CD4-positive, CD25-positive, alpha-beta regulatory T cell (primary cell): ENCODE measurements around the gene NIBAN1. TPM values are rescaled to one million over a fixed set of nuclear protein-coding genes. Genes with fewer than 3 reads are reported as not detected.

Experiments used
- ATAC-seq, 2 donors: fragments of 150-1000 bp; cut with Tn5 transposase; one replicate each; pipeline ENCODE4 v1.10.0; 2021; ENCODE audit warnings: low read depth in 2 of 2, moderate number of reproducible peaks in 2 of 2, moderate library complexity in 1 of 2
- DNase-seq, 3 donors: peaks; one replicate each; pipeline versions ENCODE4 v3.0.0 to v3.0.0-alpha.2; 2012 to 2022; ENCODE audit warnings: mixed read lengths in 1 of 3
- H3K27ac ChIP-seq: one replicate; pipeline ENCODE4 v1.7.0; 2013; ENCODE audit warnings: mild to moderate bottlenecking, low read length; ENCODE audit not compliant: insufficient read depth, poor library complexity, severe bottlenecking
- H3K27me3 ChIP-seq: one replicate; pipeline ENCODE4 v1.7.0; 2013; ENCODE audit warnings: low read length; ENCODE audit not compliant: control insufficient read depth, insufficient read depth
- H3K36me3 ChIP-seq: one replicate; pipeline ENCODE4 v1.7.0; 2013; ENCODE audit warnings: mild to moderate bottlenecking, low read length, moderate library complexity; ENCODE audit not compliant: control insufficient read depth, insufficient read depth
- H3K4me1 ChIP-seq: 2 replicates; pipeline ENCODE4 v1.7.0; 2013; ENCODE audit warnings: mild to moderate bottlenecking, low read length; ENCODE audit not compliant: insufficient read depth, control insufficient read depth, poor library complexity, severe bottlenecking
- H3K4me3 ChIP-seq: one replicate; pipeline ENCODE4 v1.7.0; 2013; ENCODE audit warnings: low read depth, mild to moderate bottlenecking, low read length, moderate library complexity
- H3K9me3 ChIP-seq, 2 experiments: 1 replicate in 1 of 2; 2 replicates in 1 of 2; pipeline ENCODE4 v1.7.0; 2013; ENCODE audit warnings: low read length in 2 of 2, mild to moderate bottlenecking in 1 of 2, moderate library complexity in 1 of 2; ENCODE audit not compliant: control insufficient read depth in 2 of 2
- H3K27ac Mint-ChIP-seq, 3 donors: one replicate each; pipeline ENCODE4 v1.8.0; 2020 to 2022; ENCODE audit warnings: mild to moderate bottlenecking in 3 of 3, mixed read lengths in 3 of 3, moderate library complexity in 2 of 3
- H3K27me3 Mint-ChIP-seq: one replicate; pipeline ENCODE4 v1.8.0; 2022; ENCODE audit warnings: mild to moderate bottlenecking, mixed read lengths
- H3K36me3 Mint-ChIP-seq: one replicate; pipeline ENCODE4 v1.8.0; 2020; ENCODE audit warnings: mixed read lengths
- H3K4me1 Mint-ChIP-seq, 4 donors: one replicate each; pipeline ENCODE4 v1.8.0; 2020 to 2022; ENCODE audit warnings: mixed read lengths in 4 of 4, mild to moderate bottlenecking in 1 of 4
- H3K4me3 Mint-ChIP-seq, 4 donors: one replicate each; pipeline ENCODE4 v1.8.0; 2020 to 2022; ENCODE audit warnings: mild to moderate bottlenecking in 4 of 4, mixed read lengths in 4 of 4, moderate library complexity in 3 of 4
- H3K9me3 Mint-ChIP-seq, 7 donors: one replicate each; pipeline ENCODE4 v1.8.0; 2020 to 2022; ENCODE audit warnings: mixed read lengths in 7 of 7, mild to moderate bottlenecking in 3 of 7, moderate library complexity in 2 of 7
- polyA plus RNA-seq, 4 donors: library from polyadenylated mRNA; unstranded; fragments of 300-500 nt; fragmentation: Illumina TruSeq; gene quantifications; one replicate each; pipeline ENCODE4 v1.2.3, GENCODE V29; 2021
- total RNA-seq: library from RNA; stranded (reverse); gene quantifications from one replicate; pipeline ENCODE4 v1.2.3, GENCODE V29; 2022

The NIBAN1 gene
- total and polyA plus RNA-seq, 5 donors from 2014 or later = 37.3 to 141 (median 57.9) TPM

- peak overlapping the region; percentile 87 to 98 (median 96) for H3K4me3 Mint-ChIP-seq
Measured at GRCh38 chr1:184971522-184972265, 2.6 kb downstream of the NIBAN1 start.

GRCh38 chr1:184970691-184971161 is 3.6 kb downstream of the NIBAN1 start:
- H3K27ac ChIP-seq = peak overlapping the region; percentile 89
- no peaks in the 10 kb centered on the region for H3K27me3 ChIP-seq
- ATAC-seq (no peak), DNase-seq (no peak)
- peaks cover 74% of the 10 kb centered on the region for H3K4me1 ChIP-seq
- Mint-ChIP-seq H3K27me3 (no peaks in the 10 kb centered on the region), H3K9me3 (no peaks in the 10 kb centered on the region), H3K36me3 (peaks cover 4% of the 10 kb centered on the region), H3K27ac (peak overlapping the region; percentile 12 to 97 (median 63)), H3K4me3 (peak overlapping the region; percentile 87 to 98 (median 96)), H3K4me1 (peaks cover 31 to 78% (median 54%) of the 10 kb centered on the region in 4 donors)
- H3K4me3 ChIP-seq = peak overlapping the region; percentile 91
- H3K36me3 ChIP-seq = peaks cover under 1% of the 10 kb centered on the region
- H3K9me3 ChIP-seq = no peaks in the 10 kb centered on the region

More at GRCh38 chr1:184971522-184972265, 2.6 kb downstream of the NIBAN1 start:
- Histone ChIP-seq H3K27me3 (no peaks in the 10 kb centered on the region), H3K4me1 (peaks cover 77% of the 10 kb centered on the region), H3K4me3 (peak overlapping the region; percentile 91), H3K9me3 (no peaks in the 10 kb centered on the region), H3K27ac (peak overlapping the region; percentile 89), H3K36me3 (no peaks in the 10 kb centered on the region)
- Mint-ChIP-seq H3K27me3 (no peaks in the 10 kb centered on the region), H3K4me1 (peaks cover 33 to 77% (median 56%) of the 10 kb centered on the region in 4 donors), H3K36me3 (no peaks in the 10 kb centered on the region), H3K27ac (peak overlapping the region; percentile 63 to 98 (median 97)), H3K9me3 (no peaks in the 10 kb centered on the region)
- no peak for DNase-seq
- ATAC-seq = no peak

DNA sequence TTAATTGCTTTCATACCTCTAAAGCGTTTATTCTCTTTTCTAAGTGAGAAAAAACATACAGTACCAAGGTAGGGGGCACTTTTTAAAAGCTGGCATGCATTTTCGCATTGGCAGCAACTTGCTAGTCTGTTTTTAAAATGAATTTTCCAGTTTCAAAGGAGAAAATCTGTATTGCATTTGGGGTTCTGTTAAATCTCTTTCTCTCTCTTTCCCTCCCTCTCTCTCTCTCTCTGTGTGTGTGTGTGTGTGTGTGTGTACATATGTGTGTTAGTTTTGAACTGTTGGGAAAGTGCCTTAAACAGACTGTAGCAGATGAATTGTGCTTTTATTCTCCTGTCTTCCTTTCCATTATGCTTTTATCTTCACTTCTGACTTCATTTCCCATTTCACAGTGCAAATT is 7.3 kb downstream of the NIBAN1 start:
- Histone ChIP-seq H3K36me3 (peaks cover 10% of the 10 kb centered on the region), H3K27ac (peak overlapping the region; percentile 14), H3K27me3 (no peaks in the 10 kb centered on the region), H3K4me1 (peaks cover 48% of the 10 kb centered on the region), H3K4me3 (no peak overlapping the region), H3K9me3 (no peaks in the 10 kb centered on the region)
- H3K4me1 Mint-ChIP-seq = peaks cover 24 to 71% (median 50%) of the 10 kb centered on the region in 4 donors
- H3K27me3 Mint-ChIP-seq = no peaks in the 10 kb centered on the region
- H3K27ac Mint-ChIP-seq = peak overlapping the region in 1 of 3 donors; percentile 36
- DNase-seq (no peak), ATAC-seq (no peak)
- H3K4me3 Mint-ChIP-seq = peak overlapping the region in 1 of 4 donors; percentile 24
- peaks cover 17% of the 10 kb centered on the region for H3K36me3 Mint-ChIP-seq
- no peaks in the 10 kb centered on the region for H3K9me3 Mint-ChIP-seq

- Histone ChIP-seq H3K4me3 (peak overlapping the region; percentile 4), H3K27me3 (no peaks in the 10 kb centered on the region), H3K36me3 (peaks cover 17% of the 10 kb centered on the region), H3K4me1 (peaks cover 40% of the 10 kb centered on the region), H3K27ac (no peak overlapping the region), H3K9me3 (no peaks in the 10 kb centered on the region)
- Mint-ChIP-seq H3K4me3 (peak overlapping the region in 1 of 4 donors; percentile 22), H3K27ac (no peak overlapping the region), H3K36me3 (peaks cover 17% of the 10 kb centered on the region), H3K27me3 (no peaks in the 10 kb centered on the region), H3K9me3 (no peaks in the 10 kb centered on the region), H3K4me1 (peaks cover 26 to 69% (median 46%) of the 10 kb centered on the region in 4 donors)
- ATAC-seq (no peak), DNase-seq (no peak)
Measured at GRCh38 chr1:184965944-184966860, 8.1 kb downstream of the NIBAN1 start.

DNA sequence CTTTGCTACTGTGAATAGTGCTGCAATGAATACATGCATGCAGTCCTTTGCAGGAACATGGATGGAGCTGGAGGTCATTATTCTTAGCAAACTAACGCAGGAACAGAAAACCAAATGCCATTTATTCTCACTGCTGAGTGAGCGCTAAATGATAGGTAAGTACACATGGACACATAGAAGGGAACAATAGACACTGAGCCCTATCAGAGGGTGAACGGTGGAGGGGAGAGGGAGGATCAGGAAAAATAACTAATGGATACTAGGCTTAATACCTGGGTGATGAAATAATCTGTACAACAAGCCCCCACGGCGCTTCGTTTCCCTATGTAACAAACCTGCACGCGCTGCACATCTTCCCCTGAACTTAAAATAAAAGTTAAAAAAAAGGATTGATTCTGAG is 8.9 kb downstream of the NIBAN1 start:
- Histone ChIP-seq H3K4me3 (no peak overlapping the region), H3K27ac (no peak overlapping the region), H3K4me1 (peaks cover 33% of the 10 kb centered on the region), H3K9me3 (no peaks in the 10 kb centered on the region), H3K36me3 (peaks cover 18% of the 10 kb centered on the region), H3K27me3 (no peaks in the 10 kb centered on the region)
- Mint-ChIP-seq H3K36me3 (peaks cover 17% of the 10 kb centered on the region), H3K4me1 (peaks cover 24 to 63% (median 40%) of the 10 kb centered on the region in 4 donors), H3K27me3 (no peaks in the 10 kb centered on the region), H3K4me3 (peak overlapping the region in 1 of 4 donors; percentile 22), H3K27ac (peak overlapping the region in 1 of 3 donors; percentile 22), H3K9me3 (peaks cover 0 to 1% (median 0%) of the 10 kb centered on the region in 7 donors)
- no peak for DNase-seq
- ATAC-seq = no peak

- peak overlapping the region in 1 of 4 donors; percentile 23 for H3K4me3 Mint-ChIP-seq
- peaks cover 12 to 58% (median 38%) of the 10 kb centered on the region in 4 donors for H3K4me1 Mint-ChIP-seq
- no peak for DNase-seq
- Histone ChIP-seq H3K27me3 (no peaks in the 10 kb centered on the region), H3K9me3 (no peaks in the 10 kb centered on the region), H3K4me3 (no peak overlapping the region), H3K27ac (no peak overlapping the region), H3K4me1 (peaks cover 3% of the 10 kb centered on the region), H3K36me3 (peaks cover 23% of the 10 kb centered on the region)
- peaks cover 8% of the 10 kb centered on the region for H3K36me3 Mint-ChIP-seq
- no peak overlapping the region for H3K27ac Mint-ChIP-seq
- no peaks in the 10 kb centered on the region for H3K27me3 Mint-ChIP-seq
- no peak for ATAC-seq
- peaks cover 0 to 1% (median 0%) of the 10 kb centered on the region in 7 donors for H3K9me3 Mint-ChIP-seq
Measured at GRCh38 chr1:184959626-184960025, 14.7 kb downstream of the NIBAN1 start.

- Histone ChIP-seq H3K9me3 (no peaks in the 10 kb centered on the region), H3K27ac (no peak overlapping the region), H3K4me1 (peaks cover 12% of the 10 kb centered on the region), H3K36me3 (peaks cover 20% of the 10 kb centered on the region), H3K4me3 (no peak overlapping the region), H3K27me3 (no peaks in the 10 kb centered on the region)
- no peaks in the 10 kb centered on the region for H3K36me3 Mint-ChIP-seq
- ATAC-seq (no peak), DNase-seq (no peak)
- H3K9me3 Mint-ChIP-seq = peaks cover 0 to 1% (median 0%) of the 10 kb centered on the region in 7 donors
- H3K27me3 Mint-ChIP-seq = no peaks in the 10 kb centered on the region
- peak overlapping the region in 1 of 4 donors; percentile 32 for H3K4me3 Mint-ChIP-seq
- peaks cover 15 to 61% (median 40%) of the 10 kb centered on the region in 4 donors for H3K4me1 Mint-ChIP-seq
- peak overlapping the region in 2 of 3 donors; percentile 44 to 46 for H3K27ac Mint-ChIP-seq
Measured at GRCh38 chr1:184958554-184959353, 15.6 kb downstream of the NIBAN1 start.
